ELF-1 (cell line): ENCODE data around the gene MOB4.
"Not testable (repeated sequence)": the region's sequence is repeated elsewhere in the genome, so short reads cannot be mapped to it uniquely, and the experiment has no call there.

ENCODE experiments used
- DNase-seq: peaks from one replicate; pipeline ENCODE4 v3.0.0-alpha.2; 2016; ENCODE audit warnings: low read depth, low spot score

The MOB4 gene

GRCh38 chr2:197514754-197515153 lies 1.1 kb upstream of the MOB4 start:
- no peak for DNase-seq

DNA sequence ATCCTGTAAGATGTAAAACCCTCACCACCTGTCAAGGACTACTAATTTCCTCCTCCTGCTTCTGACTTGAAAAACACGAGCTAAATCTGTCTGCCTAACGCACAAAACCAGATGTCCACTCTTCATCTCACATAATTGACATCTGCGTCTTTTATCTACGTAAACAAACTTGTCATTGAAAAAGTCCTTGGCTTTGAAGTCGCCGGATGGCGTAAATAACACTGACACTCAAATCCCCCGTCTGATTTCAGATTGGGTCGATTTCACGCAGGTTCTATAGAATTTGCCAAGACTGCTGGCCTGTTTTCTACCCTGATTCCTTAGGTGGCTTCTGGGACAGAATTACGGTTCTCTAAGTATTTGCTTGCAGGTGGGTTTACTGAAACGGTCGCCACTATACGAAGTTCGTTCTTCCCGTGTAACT lies 539 bp upstream of the MOB4 start:
- DNase-seq = no peak

- peak; percentile 59 for DNase-seq
Measured at GRCh38 chr2:197516393-197516761, 511 bp downstream of the MOB4 start.

GRCh38 chr2:197517150-197517549 lies 1.3 kb downstream of the MOB4 start:
- DNase-seq = no peak

DNA sequence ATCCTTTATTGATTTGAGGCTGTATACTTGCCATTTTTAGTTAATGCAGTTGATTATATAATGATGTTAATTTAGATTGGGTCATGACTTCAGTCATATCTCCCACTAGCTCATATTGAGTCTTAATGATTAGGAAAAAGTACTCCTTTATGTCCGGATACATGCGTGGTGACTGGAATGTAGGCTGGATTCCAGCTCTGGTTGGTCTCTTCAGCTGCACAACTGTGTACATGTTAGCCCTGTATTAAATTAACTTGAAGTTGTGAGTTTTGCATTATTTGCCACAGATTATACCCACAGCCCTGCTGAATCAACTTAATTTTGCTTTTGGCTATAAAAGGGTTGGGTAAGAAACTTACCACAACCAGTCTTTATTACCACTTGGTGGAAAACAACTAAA lies 22.5 kb downstream of the MOB4 start:
- DNase-seq = no peak

DNA sequence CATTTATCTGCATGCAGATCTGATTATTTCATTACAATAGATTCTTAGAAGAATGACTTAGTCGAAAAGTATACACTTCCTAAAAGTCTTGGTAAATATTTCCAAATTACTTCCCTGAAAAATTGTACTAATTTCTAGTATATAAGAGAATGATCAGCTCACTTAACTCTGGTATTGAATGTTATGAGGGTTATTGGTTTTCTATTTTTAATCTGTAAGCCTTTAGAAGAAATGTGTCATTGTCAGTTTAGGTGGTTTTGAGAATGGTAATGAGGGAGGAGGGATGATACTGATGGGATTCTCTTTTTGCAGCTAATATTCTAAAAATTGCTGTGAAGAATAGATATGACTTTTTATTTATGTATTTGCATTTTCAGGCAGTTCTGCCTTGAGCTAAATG lies 23.9 kb downstream of the MOB4 start:
- DNase-seq = no peak

GRCh38 chr2:197543206-197543605 lies 27.3 kb downstream of the MOB4 start:
- no peak for DNase-seq

DNA sequence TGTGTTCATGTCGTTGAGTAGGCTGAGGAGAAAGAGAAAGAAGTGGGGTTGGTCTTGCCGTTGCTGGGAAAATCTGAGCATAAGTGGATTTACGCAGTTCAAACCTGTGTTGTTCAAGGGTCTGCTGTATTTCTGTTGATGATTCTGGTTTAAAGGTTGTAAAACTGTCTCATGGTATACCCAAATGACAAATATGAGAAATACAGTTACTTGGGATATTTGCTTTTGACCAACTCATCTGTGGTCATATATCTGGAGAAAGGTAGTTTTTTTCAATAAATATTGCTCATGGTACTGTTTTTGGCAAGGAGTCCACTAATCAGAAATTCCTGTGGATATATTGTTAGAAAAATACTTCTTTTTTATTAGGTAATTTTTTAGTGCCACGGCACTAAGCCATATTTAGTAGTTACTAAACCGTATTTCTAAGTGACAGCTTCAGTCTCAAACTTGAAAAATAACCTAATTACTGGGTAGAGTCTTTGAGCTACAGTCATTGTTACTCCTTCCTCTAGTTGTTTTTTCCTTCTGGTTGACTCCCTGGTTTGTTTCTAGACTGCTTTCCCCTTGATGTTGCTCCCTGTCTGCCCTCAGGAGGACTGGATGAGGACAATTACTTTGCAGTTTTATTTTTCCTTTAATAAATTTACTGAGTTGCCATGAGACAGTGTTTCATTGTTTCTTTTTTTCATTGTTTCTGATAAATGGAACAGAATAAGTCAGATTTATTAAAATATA lies 31.5 kb downstream of the MOB4 start:
- no peak for DNase-seq

GRCh38 chr2:197548582-197548981 lies 32.7 kb downstream of the MOB4 start:
- DNase-seq = no peak

GRCh38 chr2:197551260-197551659 lies 35.4 kb downstream of the MOB4 start:
- not testable (repeated sequence) for DNase-seq

DNA sequence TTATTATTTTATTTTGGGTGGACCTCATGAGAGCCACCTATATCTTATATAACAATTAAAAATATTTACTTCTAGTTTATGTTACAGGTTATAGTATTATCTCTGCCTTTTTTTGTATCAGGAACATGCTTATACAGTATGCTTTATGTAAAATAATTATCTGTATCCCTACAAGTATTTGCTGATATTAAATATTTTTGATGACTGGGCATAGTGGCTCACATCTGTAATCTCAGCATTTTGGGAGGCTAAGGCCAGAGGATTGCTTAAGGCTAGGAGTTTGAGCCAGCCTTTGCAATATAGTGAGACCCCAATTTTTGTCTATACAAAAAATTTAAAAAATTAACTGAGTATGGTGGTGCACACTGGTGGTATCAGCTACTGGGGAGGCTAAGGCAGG lies 39.6 kb downstream of the MOB4 start:
- no peak for DNase-seq

- DNase-seq = no peak
Measured at GRCh38 chr2:197556456-197556855, 40.6 kb downstream of the MOB4 start.

- no peak for DNase-seq
Measured at GRCh38 chr2:197558393-197558792, 42.5 kb downstream of the MOB4 start.

DNA sequence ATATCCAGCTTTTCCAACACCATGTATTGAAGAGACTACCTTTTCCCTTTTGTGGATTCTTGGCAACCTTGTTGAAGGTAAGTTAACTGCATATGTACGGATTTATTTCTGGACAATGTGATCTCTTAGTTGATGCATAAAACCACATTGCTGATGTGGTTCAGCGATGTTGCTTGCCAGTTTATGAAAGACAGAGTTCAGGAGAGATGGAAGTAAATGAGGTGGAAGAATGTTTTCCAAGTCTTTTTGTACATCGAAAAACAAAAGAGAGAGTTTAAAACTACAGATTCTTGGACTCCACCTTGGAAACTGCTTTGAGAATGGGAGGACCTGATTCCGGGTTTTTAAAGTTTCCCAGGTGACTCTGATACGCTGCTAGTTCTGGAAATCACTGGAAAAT lies 43.8 kb downstream of the MOB4 start:
- no peak for DNase-seq

DNA sequence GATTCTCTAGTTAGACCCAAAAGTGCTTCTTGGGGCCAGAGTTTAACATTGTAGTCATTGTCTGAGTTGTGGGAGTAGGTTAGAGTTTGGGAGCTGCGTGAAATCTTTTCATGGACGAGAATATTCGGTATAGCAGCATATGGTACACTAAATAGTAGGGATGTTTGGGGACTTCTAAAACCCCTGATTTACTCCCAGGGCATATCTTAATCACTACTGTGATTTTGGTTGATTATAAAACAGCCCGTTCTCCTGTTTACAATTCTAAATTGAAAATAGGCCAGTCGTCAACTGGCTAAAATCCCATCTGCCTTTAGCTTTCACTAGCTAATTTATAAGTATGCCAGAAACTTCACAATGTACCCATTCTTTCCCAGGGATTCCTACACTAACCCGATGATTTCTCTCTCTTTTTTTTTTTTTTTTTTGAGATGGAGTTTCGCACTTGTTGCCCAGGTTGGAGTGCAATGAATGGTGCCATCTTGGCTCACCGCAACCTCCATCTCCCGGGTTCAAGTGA lies 44.3 kb downstream of the MOB4 start:
- DNase-seq = no peak

GRCh38 chr2:197571627-197572271 lies 55.9 kb downstream of the MOB4 start:
- DNase-seq = no peak

- DNase-seq = no peak
Measured at GRCh38 chr2:197573608-197574007, 57.7 kb downstream of the MOB4 start.

GRCh38 chr2:197575987-197576386 lies 60.1 kb downstream of the MOB4 start:
- DNase-seq = no peak

DNA sequence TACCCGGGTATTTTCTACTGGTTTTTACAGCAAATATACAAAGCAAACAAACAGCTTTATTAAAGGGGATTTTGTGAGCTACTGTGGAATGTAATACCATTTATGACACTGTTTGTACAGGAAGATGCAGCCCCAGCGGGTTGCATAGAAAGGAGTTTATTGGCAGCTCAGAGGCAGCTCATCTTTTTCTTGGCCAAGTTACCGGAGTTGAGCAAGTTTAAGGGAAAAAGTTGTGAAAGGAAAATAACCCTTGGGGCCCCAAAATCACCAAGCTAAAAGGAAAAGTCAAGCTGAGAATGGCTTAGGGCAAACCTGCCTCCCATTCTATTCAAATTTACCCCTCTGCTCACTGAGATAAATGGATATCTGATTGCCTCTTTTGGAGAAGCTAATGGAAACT lies 60.8 kb downstream of the MOB4 start:
- no peak for DNase-seq

- no peak for DNase-seq
Measured at GRCh38 chr2:197577446-197577845, 61.6 kb downstream of the MOB4 start.

DNA sequence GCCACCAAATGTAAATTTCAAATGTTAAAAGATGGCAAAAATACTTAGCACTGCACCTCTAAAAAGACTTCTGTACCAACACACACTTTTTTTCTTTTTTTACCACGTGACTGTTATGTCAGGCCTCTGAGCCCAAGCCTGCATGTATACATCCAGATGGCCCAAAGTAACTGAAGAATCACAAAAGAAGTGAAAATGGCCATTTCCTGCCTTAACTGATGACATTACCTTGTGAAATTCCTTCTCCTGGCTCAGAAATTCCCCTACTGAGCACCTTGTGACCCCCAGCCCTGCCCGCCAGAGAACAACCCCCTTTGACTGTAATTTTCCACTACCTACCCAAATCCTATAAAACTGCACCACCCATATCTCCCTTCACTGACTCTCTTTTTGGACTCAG lies 62.4 kb downstream of the MOB4 start:
- not testable (repeated sequence) for DNase-seq

- not testable (repeated sequence) for DNase-seq
Measured at GRCh38 chr2:197580166-197580565, 64.3 kb downstream of the MOB4 start.

- DNase-seq = not testable (repeated sequence)
Measured at GRCh38 chr2:197587255-197587654, 71.4 kb downstream of the MOB4 start.
